ENCODE results near the gene HECTD2. TPM values are rescaled to one million over a fixed set of nuclear protein-coding genes. Genes with fewer than 3 reads are reported as not detected.
"Not testable (repeated sequence)": the region's sequence is repeated elsewhere in the genome, so short reads cannot be mapped to it uniquely, and the experiment has no call there.

Gene HECTD2
- polyA plus RNA-seq, 3 donors = 0.12 TPM; not detected in 2

DNA sequence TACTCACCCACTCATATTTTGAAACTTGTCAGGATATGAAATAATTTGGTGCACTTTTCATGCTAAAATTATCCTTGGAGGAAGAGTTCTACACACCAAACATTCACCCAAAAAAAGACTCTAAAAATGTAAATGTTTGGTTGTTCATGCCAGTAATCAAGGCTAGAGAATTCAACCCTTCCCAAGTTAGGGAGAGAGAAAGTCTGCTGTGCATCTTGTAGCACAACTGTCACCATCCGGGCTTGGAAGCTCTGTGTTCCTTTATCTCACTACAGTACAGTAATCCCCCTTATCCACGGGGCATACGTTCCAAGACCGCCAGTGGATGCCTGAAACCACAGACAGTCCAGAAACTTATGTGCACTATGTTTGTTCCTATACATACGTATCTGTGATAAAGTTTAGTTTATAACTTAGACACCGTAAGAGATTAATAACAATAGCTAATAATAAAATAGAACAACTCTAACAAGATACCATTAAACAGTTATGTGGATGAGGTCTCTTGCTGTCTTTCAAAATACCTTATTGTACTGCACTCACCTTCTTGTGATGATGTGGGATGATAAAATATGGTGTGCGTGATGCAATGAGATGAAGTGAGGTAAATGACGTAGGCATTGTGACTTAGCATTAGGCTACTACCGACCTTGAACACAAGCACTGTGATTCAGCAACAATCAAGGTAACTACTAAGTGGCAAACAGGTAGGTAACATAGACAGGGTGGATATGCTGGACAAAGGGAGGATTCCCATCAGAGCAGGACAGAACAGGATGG is 24.6 kb upstream of the HECTD2 start:
- intact Hi-C loops (cut with micrococcal nuclease) = no loop called here
- no peaks in the 10 kb centered on the region for H3K36me3 Mint-ChIP-seq
- H3K27ac Mint-ChIP-seq = no peak overlapping the region
- Histone ChIP-seq H2AFZ (ENCODE audit: insufficient read depth, low read depth, low read length, poor library complexity, severe bottlenecking) (no peak overlapping the region), H3K36me3 (replicated peaks in 1 of 2; ENCODE audit: control insufficient read depth in 1 of 2, insufficient read depth in 2 of 2, low read length in 2 of 2) (no peaks in the 10 kb centered on the region), H3K79me2 (ENCODE audit: insufficient read depth, low read length) (no peaks in the 10 kb centered on the region), H3K9ac (ENCODE audit: insufficient read depth, low read length, poor library complexity, severe bottlenecking) (no peak overlapping the region), H3K4me2 (replicated peaks; ENCODE audit: extremely low read depth, low read length, poor library complexity, severe bottlenecking) (no peak overlapping the region), H3K4me3 (replicated peaks in 1 of 3; ENCODE audit: low read depth in 2 of 3, low read length in 3 of 3) (no peak overlapping the region), H3K27ac (ENCODE audit: low read depth in 1 of 2, low read length in 2 of 2) (no peak overlapping the region), H4K20me1 (ENCODE audit: insufficient read depth, low read length) (no peaks in the 10 kb centered on the region), H3K4me1 (ENCODE audit: control insufficient read depth in 1 of 2, insufficient read depth in 2 of 2, low read length in 2 of 2) (no peaks in the 10 kb centered on the region), H3K9me3 (replicated peaks in 1 of 2; ENCODE audit: control insufficient read depth in 1 of 2, insufficient read depth in 1 of 2, low read length in 2 of 2) (no peaks in the 10 kb centered on the region), H3K27me3 (ENCODE audit: control insufficient read depth in 2 of 2, insufficient read depth in 2 of 2, low read length in 2 of 2) (peaks cover 2% of the 10 kb centered on the region in 2 donors)
- peaks cover 3% of the 10 kb centered on the region for H3K4me1 Mint-ChIP-seq
- DNase-seq = no peak
- no peaks in the 10 kb centered on the region for H3K9me3 Mint-ChIP-seq
- no peak overlapping the region for H3K4me3 Mint-ChIP-seq
- WGBS (ENCODE audit: insufficient coverage) = 86% methylated on average over 2 of the region's 9 CpGs
- no peak for TF ChIP-seq CTCF (IDR thresholded peaks at IDR 0.05)
- peaks cover 12 to 28% (median 24%) of the 10 kb centered on the region in 3 donors for H3K27me3 Mint-ChIP-seq (ENCODE audit: low read depth in 3 of 3)

GRCh38 chr10:91389636-91390512 is 20.3 kb upstream of the HECTD2 start:
- Histone ChIP-seq H3K4me1 (ENCODE audit: control insufficient read depth in 1 of 2, insufficient read depth in 2 of 2, low read length in 2 of 2) (no peaks in the 10 kb centered on the region), H3K27ac (ENCODE audit: low read depth in 1 of 2, low read length in 2 of 2) (no peak overlapping the region), H3K9ac (ENCODE audit: insufficient read depth, low read length, poor library complexity, severe bottlenecking) (no peak overlapping the region), H3K9me3 (replicated peaks in 1 of 2; ENCODE audit: control insufficient read depth in 1 of 2, insufficient read depth in 1 of 2, low read length in 2 of 2) (no peaks in the 10 kb centered on the region), H4K20me1 (ENCODE audit: insufficient read depth, low read length) (no peaks in the 10 kb centered on the region), H3K4me2 (replicated peaks; ENCODE audit: extremely low read depth, low read length, poor library complexity, severe bottlenecking) (no peak overlapping the region), H3K79me2 (ENCODE audit: insufficient read depth, low read length) (no peaks in the 10 kb centered on the region), H3K36me3 (replicated peaks in 1 of 2; ENCODE audit: control insufficient read depth in 1 of 2, insufficient read depth in 2 of 2, low read length in 2 of 2) (no peaks in the 10 kb centered on the region), H3K4me3 (replicated peaks in 1 of 3; ENCODE audit: low read depth in 2 of 3, low read length in 3 of 3) (no peak overlapping the region), H2AFZ (ENCODE audit: insufficient read depth, low read depth, low read length, poor library complexity, severe bottlenecking) (peak overlapping the region; percentile 14), H3K27me3 (ENCODE audit: control insufficient read depth in 2 of 2, insufficient read depth in 2 of 2, low read length in 2 of 2) (peaks cover 0 to 2% of the 10 kb centered on the region in 2 donors)
- peak; percentile 35 to 65 (median 48) for DNase-seq
- no peaks in the 10 kb centered on the region for H3K9me3 Mint-ChIP-seq
- intact Hi-C loops (cut with micrococcal nuclease) = no loop called here
- no CpG with 5 or more reads among the region's 8 CpGs for WGBS (ENCODE audit: insufficient coverage)
- H3K36me3 Mint-ChIP-seq = no peaks in the 10 kb centered on the region
- no peak overlapping the region for H3K27ac Mint-ChIP-seq
- H3K27me3 Mint-ChIP-seq (ENCODE audit: low read depth in 3 of 3) = peaks cover 12 to 20% (median 15%) of the 10 kb centered on the region in 3 donors
- peak overlapping the region in 1 of 2 donors; percentile 52 for H3K4me3 Mint-ChIP-seq
- H3K4me1 Mint-ChIP-seq = peaks cover 3% of the 10 kb centered on the region
- peak; percentile 78 for TF ChIP-seq CTCF (IDR thresholded peaks at IDR 0.05)

GRCh38 chr10:91390513-91390825 is 19.7 kb upstream of the HECTD2 start:
- intact Hi-C loops (cut with micrococcal nuclease) = not testable (repeated sequence)

More at GRCh38 chr10:91390513-91390825, 19.7 kb upstream of the HECTD2 start:
- H3K4me2 ChIP-seq (replicated peaks; ENCODE audit: extremely low read depth, low read length, poor library complexity, severe bottlenecking); H3K36me3 ChIP-seq (replicated peaks in 1 of 2; ENCODE audit: control insufficient read depth in 1 of 2, insufficient read depth in 2 of 2, low read length in 2 of 2); H3K4me3 ChIP-seq (replicated peaks in 1 of 3; ENCODE audit: low read depth in 2 of 3, low read length in 3 of 3); H3K9me3 Mint-ChIP-seq; H3K9me3 ChIP-seq (replicated peaks in 1 of 2; ENCODE audit: control insufficient read depth in 1 of 2, insufficient read depth in 1 of 2, low read length in 2 of 2); H3K79me2 ChIP-seq (ENCODE audit: insufficient read depth, low read length); H3K4me1 ChIP-seq (ENCODE audit: control insufficient read depth in 1 of 2, insufficient read depth in 2 of 2, low read length in 2 of 2); H4K20me1 ChIP-seq (ENCODE audit: insufficient read depth, low read length); H3K4me3 Mint-ChIP-seq; DNase-seq; H3K27ac ChIP-seq (ENCODE audit: low read depth in 1 of 2, low read length in 2 of 2); H3K4me1 Mint-ChIP-seq; H2AFZ ChIP-seq (ENCODE audit: insufficient read depth, low read depth, low read length, poor library complexity, severe bottlenecking); H3K36me3 Mint-ChIP-seq; H3K27me3 ChIP-seq (ENCODE audit: control insufficient read depth in 2 of 2, insufficient read depth in 2 of 2, low read length in 2 of 2); H3K9ac ChIP-seq (ENCODE audit: insufficient read depth, low read length, poor library complexity, severe bottlenecking): not testable (repeated sequence)
- Mint-ChIP-seq H3K27me3 (ENCODE audit: low read depth in 3 of 3) (peaks cover 12 to 20% (median 15%) of the 10 kb centered on the region in 3 donors), H3K27ac (peak overlapping the region in 1 of 7 donors; percentile 1)
- WGBS (ENCODE audit: insufficient coverage) = no CpG with 5 or more reads among the region's 3 CpGs
